ENCODE results near the gene FAM186B.

FAM186B gene

DNA sequence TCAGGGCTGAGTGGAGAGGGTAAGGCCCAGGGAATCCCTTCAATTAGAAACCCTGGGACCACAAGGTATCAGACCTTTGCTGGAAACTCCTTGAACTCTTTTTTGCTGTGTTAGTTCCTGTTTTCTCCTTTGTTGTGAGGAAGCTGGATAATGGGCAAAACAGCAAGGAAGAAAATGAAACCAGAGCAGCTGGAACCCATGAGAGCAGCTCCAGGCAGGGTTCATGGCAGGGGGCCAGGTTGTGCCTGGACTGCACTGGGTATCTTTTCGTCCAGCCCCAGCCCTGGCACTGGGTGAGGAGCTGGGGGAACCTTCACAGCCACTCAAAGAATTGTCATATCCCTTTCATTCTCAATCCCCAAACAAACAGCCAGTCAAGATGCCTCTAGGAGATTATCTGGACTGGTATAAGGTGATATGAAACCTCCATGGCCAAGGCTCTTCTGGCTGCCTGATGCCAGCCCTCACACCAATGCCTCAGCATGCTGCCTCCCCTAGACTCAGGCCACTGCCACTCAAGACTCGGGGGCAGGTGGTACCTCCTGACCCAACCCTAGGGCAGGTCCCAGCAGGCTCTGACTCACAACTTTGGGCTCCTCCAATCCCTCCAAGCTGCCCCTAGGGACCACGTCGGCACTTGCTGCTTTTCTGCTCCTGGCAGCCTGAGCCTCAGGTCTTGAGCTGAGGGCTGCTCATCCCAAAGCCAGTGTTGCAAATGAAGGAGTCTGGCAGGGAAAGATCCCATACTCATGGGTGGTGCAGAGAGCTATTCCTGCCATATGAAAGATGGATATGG, 16.5 kb downstream of the FAM186B start:
- H3K27me3 ChIP-seq (ENCODE audit: insufficient read depth, low read length), result no peaks in the 10 kb centered on the region
- no peak overlapping the region for H3K27ac ChIP-seq (ENCODE audit: low read length)
- H3K9me3 ChIP-seq (ENCODE audit: insufficient read depth, low read depth, low read length), result no peaks in the 10 kb centered on the region
- H3K9ac ChIP-seq (ENCODE audit: low read depth, low read length), result no peak overlapping the region
- H3K4me1 ChIP-seq (ENCODE audit: insufficient read depth, low read length), result no peaks in the 10 kb centered on the region
- H3K36me3 ChIP-seq (ENCODE audit: insufficient read depth, low read depth, low read length), result 0 out of 2 replicates have a peak, but pooled peaks cover 5% of the 10 kb centered on the region
- H3K4me3 ChIP-seq (ENCODE audit: low read length), result no peak overlapping the region

DNA sequence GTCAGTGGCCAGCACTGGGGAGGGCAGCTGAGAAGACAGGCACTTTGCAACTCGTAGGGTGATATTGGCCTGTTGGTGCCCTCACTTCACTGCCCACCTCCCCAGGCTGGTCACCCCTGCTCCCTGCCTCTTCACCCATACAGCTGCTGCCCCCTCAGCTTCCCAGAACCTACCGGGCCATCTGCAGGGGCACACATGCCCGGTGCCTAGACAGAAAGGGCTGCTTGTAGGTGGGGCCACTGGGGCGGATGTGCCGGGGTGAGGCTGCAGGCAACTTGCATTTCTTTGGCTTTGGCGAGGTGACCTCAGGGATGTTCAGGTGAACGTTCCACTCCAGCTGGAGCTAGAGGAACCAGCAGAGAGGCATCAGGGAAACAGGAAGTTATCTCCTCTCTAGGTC, 17.2 kb downstream of the FAM186B start:
- H3K9me3 ChIP-seq (ENCODE audit: insufficient read depth, low read depth, low read length), result no peaks in the 10 kb centered on the region
- no peak overlapping the region for H3K4me3 ChIP-seq (ENCODE audit: low read length)
- H3K27me3 ChIP-seq (ENCODE audit: insufficient read depth, low read length), result no peaks in the 10 kb centered on the region
- no peak overlapping the region for H3K27ac ChIP-seq (ENCODE audit: low read length)
- peaks cover 11% of the 10 kb centered on the region; the same call in 1 of the 2 replicates for H3K36me3 ChIP-seq (ENCODE audit: insufficient read depth, low read depth, low read length)
- no peaks in the 10 kb centered on the region for H3K4me1 ChIP-seq (ENCODE audit: insufficient read depth, low read length)
- no peak overlapping the region for H3K9ac ChIP-seq (ENCODE audit: low read depth, low read length)

GRCh38 chr12:49587174-49587908, 18.1 kb downstream of the FAM186B start:
- Histone ChIP-seq H3K4me1 (ENCODE audit: insufficient read depth, low read length) (no peaks in the 10 kb centered on the region), H3K4me3 (ENCODE audit: low read length) (no peak overlapping the region), H3K27me3 (ENCODE audit: insufficient read depth, low read length) (no peaks in the 10 kb centered on the region), H3K36me3 (ENCODE audit: insufficient read depth, low read depth, low read length) (peaks cover 13% of the 10 kb centered on the region; the same call in 1 of the 2 replicates), H3K9me3 (ENCODE audit: insufficient read depth, low read depth, low read length) (no peaks in the 10 kb centered on the region), H3K27ac (ENCODE audit: low read length) (no peak overlapping the region), H3K9ac (ENCODE audit: low read depth, low read length) (no peak overlapping the region)

DNA sequence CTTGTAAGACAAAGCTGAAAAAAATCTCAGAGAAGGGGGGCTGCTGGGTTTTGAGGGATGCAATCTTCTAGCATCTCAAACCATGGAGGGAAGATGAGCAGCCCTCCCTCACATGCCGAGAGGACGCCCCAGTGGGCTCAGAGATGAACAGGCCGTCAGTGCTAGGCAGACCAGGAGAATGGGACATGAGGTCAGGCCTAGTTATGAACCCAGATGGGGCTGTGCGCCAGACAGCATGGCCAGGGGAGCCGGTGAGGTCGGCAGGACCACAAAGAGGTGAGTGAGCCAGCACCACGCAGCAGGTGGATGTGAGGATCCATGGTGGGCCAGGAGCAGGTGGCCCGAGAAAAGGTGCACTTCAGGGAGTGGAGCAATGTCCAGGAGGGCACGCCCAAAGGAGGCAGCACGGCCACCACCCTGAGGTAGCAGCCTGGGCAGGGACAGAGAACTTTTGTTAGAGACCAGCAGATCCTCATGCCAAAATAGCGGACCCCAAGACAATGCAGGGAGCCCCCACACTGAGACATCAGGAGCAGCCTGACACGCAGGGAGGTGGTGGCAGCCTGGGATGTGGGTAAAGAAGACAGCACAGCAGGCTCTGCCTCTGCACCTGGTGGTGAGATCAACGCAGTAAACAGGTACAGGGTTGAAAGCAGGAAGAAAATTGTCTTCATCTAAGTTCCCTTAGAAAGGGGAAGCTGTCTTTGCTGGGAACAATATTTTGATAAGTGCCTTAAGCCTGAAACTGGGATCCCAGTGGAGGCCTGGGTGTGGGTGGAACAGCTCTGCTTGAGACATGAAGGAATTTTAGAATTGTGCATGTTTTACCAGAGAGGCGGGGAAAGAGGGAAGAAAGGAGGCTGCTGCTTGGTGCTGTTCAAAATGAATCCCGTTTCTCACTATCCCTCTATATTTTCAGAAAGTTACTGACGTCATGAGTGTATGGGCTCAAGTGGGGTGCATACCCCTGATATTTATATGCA, 19.7 kb downstream of the FAM186B start:
- no peak overlapping the region for H3K4me3 ChIP-seq (ENCODE audit: low read length)
- no peaks in the 10 kb centered on the region for H3K9me3 ChIP-seq (ENCODE audit: insufficient read depth, low read depth, low read length)
- H3K27me3 ChIP-seq (ENCODE audit: insufficient read depth, low read length), result no peaks in the 10 kb centered on the region
- no peak overlapping the region for H3K9ac ChIP-seq (ENCODE audit: low read depth, low read length)
- no peak overlapping the region for H3K27ac ChIP-seq (ENCODE audit: low read length)
- H3K36me3 ChIP-seq (ENCODE audit: insufficient read depth, low read depth, low read length), result peaks cover 13% of the 10 kb centered on the region; the same call in 1 of the 2 replicates
- 0 out of 2 replicates have a peak, but pooled peaks cover 5% of the 10 kb centered on the region for H3K4me1 ChIP-seq (ENCODE audit: insufficient read depth, low read length)

GRCh38 chr12:49584591-49584990, 20.8 kb downstream of the FAM186B start:
- Histone ChIP-seq H3K4me3 (ENCODE audit: low read length) (no peak overlapping the region), H3K27me3 (ENCODE audit: insufficient read depth, low read length) (no peaks in the 10 kb centered on the region), H3K36me3 (ENCODE audit: insufficient read depth, low read depth, low read length) (peaks cover 13% of the 10 kb centered on the region; the same call in 1 of the 2 replicates), H3K9me3 (ENCODE audit: insufficient read depth, low read depth, low read length) (no peaks in the 10 kb centered on the region), H3K9ac (ENCODE audit: low read depth, low read length) (no peak overlapping the region), H3K27ac (ENCODE audit: low read length) (no peak overlapping the region), H3K4me1 (ENCODE audit: insufficient read depth, low read length) (0 out of 2 replicates have a peak, but pooled peaks cover 5% of the 10 kb centered on the region)

GRCh38 chr12:49583366-49584094, 21.9 kb downstream of the FAM186B start:
- Histone ChIP-seq H3K4me1 (ENCODE audit: insufficient read depth, low read length) (0 out of 2 replicates have a peak, but pooled peaks cover 5% of the 10 kb centered on the region), H3K36me3 (ENCODE audit: insufficient read depth, low read depth, low read length) (peaks cover 13% of the 10 kb centered on the region; the same call in 1 of the 2 replicates), H3K27ac (ENCODE audit: low read length) (no peak overlapping the region), H3K4me3 (ENCODE audit: low read length) (no peak overlapping the region), H3K9ac (ENCODE audit: low read depth, low read length) (no peak overlapping the region), H3K9me3 (ENCODE audit: insufficient read depth, low read depth, low read length) (no peaks in the 10 kb centered on the region), H3K27me3 (ENCODE audit: insufficient read depth, low read length) (no peaks in the 10 kb centered on the region)

- H3K9ac ChIP-seq (ENCODE audit: low read depth, low read length), result no peak overlapping the region
- no peak overlapping the region for H3K4me3 ChIP-seq (ENCODE audit: low read length)
- no peaks in the 10 kb centered on the region for H3K9me3 ChIP-seq (ENCODE audit: insufficient read depth, low read depth, low read length)
- H3K27ac ChIP-seq (ENCODE audit: low read length), result no peak overlapping the region
- H3K27me3 ChIP-seq (ENCODE audit: insufficient read depth, low read length), result no peaks in the 10 kb centered on the region
- 0 out of 2 replicates have a peak, but pooled peaks cover 5% of the 10 kb centered on the region for H3K4me1 ChIP-seq (ENCODE audit: insufficient read depth, low read length)
- peaks cover 13% of the 10 kb centered on the region; the same call in 1 of the 2 replicates for H3K36me3 ChIP-seq (ENCODE audit: insufficient read depth, low read depth, low read length)
Measured at GRCh38 chr12:49582850-49583249, 22.6 kb downstream of the FAM186B start.

DNA sequence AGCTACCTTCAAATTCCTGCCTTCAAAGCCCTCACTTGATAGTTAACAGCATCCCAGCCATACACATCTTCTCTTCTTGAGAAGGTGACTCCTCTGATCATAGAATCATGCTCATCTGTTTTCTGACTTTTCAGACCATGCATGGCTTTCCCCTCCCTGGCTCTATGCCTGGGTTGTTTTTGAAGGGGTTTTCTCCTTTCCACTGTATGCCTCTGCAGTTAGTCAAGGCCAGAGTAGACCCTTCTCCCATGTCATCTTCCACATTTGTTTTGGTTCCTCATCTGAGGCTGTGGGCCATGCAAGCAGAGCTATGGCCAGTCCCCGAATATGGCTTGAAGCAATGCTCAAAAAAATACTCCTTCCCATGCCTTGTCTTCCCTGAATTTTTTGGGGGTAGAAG, 23.2 kb downstream of the FAM186B start:
- Histone ChIP-seq H3K27me3 (ENCODE audit: insufficient read depth, low read length) (no peaks in the 10 kb centered on the region), H3K4me1 (ENCODE audit: insufficient read depth, low read length) (0 out of 2 replicates have a peak, but pooled peaks cover 5% of the 10 kb centered on the region), H3K9ac (ENCODE audit: low read depth, low read length) (no peak overlapping the region), H3K36me3 (ENCODE audit: insufficient read depth, low read depth, low read length) (peaks cover 13% of the 10 kb centered on the region; the same call in 1 of the 2 replicates), H3K27ac (ENCODE audit: low read length) (no peak overlapping the region), H3K4me3 (ENCODE audit: low read length) (no peak overlapping the region), H3K9me3 (ENCODE audit: insufficient read depth, low read depth, low read length) (no peaks in the 10 kb centered on the region)

- Histone ChIP-seq H3K36me3 (ENCODE audit: insufficient read depth, low read depth, low read length) (peaks cover 17% of the 10 kb centered on the region), H3K27ac (ENCODE audit: low read length) (no peak overlapping the region), H3K9ac (ENCODE audit: low read depth, low read length) (no peak overlapping the region), H3K9me3 (ENCODE audit: insufficient read depth, low read depth, low read length) (no peaks in the 10 kb centered on the region), H3K4me1 (ENCODE audit: insufficient read depth, low read length) (0 out of 2 replicates have a peak, but pooled peaks cover 5% of the 10 kb centered on the region), H3K4me3 (ENCODE audit: low read length) (0 out of 2 replicates have a peak overlapping the region, but pooled peaks have one; percentile 4), H3K27me3 (ENCODE audit: insufficient read depth, low read length) (no peaks in the 10 kb centered on the region)
Measured at GRCh38 chr12:49580572-49581535, 24.6 kb downstream of the FAM186B start.
